Suprapubic skin (tissue), 3 donors: ENCODE measurements around the gene ASPDH.

ENCODE experiments used
- CTCF ChIP-seq, 2 donors: fragments of 200-600 bp in 1 of 2; fragments of 450-650 bp in 1 of 2; sonication (generic) in 1 of 2; IDR thresholded peaks; one replicate each; pipeline ENCODE4 v1.5.1; 2016 to 2019; ENCODE audit warnings: antibody characterized with exemption in 2 of 2, mild to moderate bottlenecking in 1 of 2, moderate library complexity in 1 of 2
- EP300 ChIP-seq: sonication (generic); formaldehyde crosslinking; IDR thresholded peaks from one replicate; pipeline ENCODE4 v1.6.1; 2017; ENCODE audit warnings: antibody characterized with exemption
- POLR2A ChIP-seq, 2 donors: fragments of 450-650 bp; IDR thresholded peaks; one replicate each; pipeline ENCODE4 v1.6.1; 2017; ENCODE audit warnings: antibody characterized with exemption in 2 of 2, mild to moderate bottlenecking in 2 of 2, moderate library complexity in 2 of 2

DNA sequence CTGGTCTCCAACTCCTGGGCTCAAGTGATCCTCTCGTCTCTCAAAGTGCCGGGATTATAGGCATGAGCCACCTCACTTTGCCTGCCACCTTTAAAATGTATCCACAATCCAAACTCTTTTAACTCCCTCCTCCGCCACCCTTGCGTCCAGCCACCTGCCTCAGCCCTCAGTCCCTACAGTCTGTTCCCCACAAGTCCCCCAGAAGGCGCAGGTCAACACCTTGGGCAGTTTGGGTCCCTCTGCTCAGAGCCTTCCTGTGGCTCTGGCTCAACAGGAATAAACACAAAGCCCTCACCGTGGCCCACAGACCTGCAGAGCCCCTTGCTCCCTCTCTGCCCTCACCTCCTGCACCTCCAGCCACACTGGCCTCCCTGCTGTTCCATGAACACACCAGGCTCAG, 44.9 kb downstream of the ASPDH start:
- TF ChIP-seq EP300 (no peak), CTCF (IDR thresholded peaks at IDR 0.05) (no peak), POLR2A (IDR thresholded peaks at IDR 0.05) (no peak)
